HEK293 (cell line): Measurements from ENCODE around the gene GNPDA1.

Experiments
- CTCF ChIA-PET: fragments of 350-600 bp; formaldehyde crosslinking; extraction: SDS; loops from one replicate; lab custom pipeline; 2021; ENCODE audit warnings: antibody characterized with exemption; lab: Yijun Ruan, JAX
- POLR2A ChIA-PET: fragments of 300-600 bp; formaldehyde crosslinking; extraction: SDS; loops from one replicate; lab custom pipeline; 2020; ENCODE audit warnings: antibody characterized with exemption, inconsistent platforms; lab: Yijun Ruan, JAX
- H3K27ac ChIP-seq: fragments of 200-500 bp; sonication (Bioruptor generic); 2 replicates; pipeline ENCODE4 v1.5.1; 2014; ENCODE audit warnings: low read depth, low read length, control low read depth, inconsistent platforms; ENCODE audit errors: extremely low read depth
- H3K36me3 ChIP-seq, 2 experiments: fragments of 200-500 bp in 1 of 2; sonication (Bioruptor generic) in 1 of 2; 1 replicate in 1 of 2; 2 replicates in 1 of 2; pipeline ENCODE4 v1.5.1; 2014 to 2017; ENCODE audit warnings: inconsistent platforms in 2 of 2, low read length in 2 of 2; ENCODE audit not compliant: control insufficient read depth in 2 of 2, insufficient read depth in 1 of 2
- H3K4me1 ChIP-seq: fragments of 200-500 bp; sonication (Bioruptor generic); 2 replicates; pipeline ENCODE4 v1.5.1; 2014; ENCODE audit warnings: mild to moderate bottlenecking, low read length, inconsistent platforms; ENCODE audit not compliant: control insufficient read depth, insufficient read depth
- H3K4me3 ChIP-seq: 2 replicates; pipeline ENCODE4 v1.5.1; 2011; ENCODE audit warnings: low read depth, mild to moderate bottlenecking, control low read depth, low read length, moderate library complexity
- H3K9me3 ChIP-seq: fragments of 200-500 bp; sonication (Bioruptor generic); 2 replicates; pipeline ENCODE4 v1.5.1; 2014; ENCODE audit warnings: low read depth, low read length, inconsistent platforms; ENCODE audit not compliant: control insufficient read depth, insufficient read depth
- CTCF ChIP-seq: fragments of 450-650 bp; formaldehyde crosslinking; IDR thresholded peaks from 2 replicates; pipeline ENCODE4 v1.5.1; 2016; ENCODE audit warnings: missing biosample characterization, missing genetic modification characterization
- HIC1 ChIP-seq: fragments of 450-650 bp; formaldehyde crosslinking; IDR thresholded peaks from 2 replicates; pipeline ENCODE4 v1.5.1; 2016; ENCODE audit warnings: missing biosample characterization, missing genetic modification characterization
- PRDM4 ChIP-seq: fragments of 450-650 bp; formaldehyde crosslinking; IDR thresholded peaks from 2 replicates; pipeline ENCODE4 v1.5.1; 2017; ENCODE audit warnings: missing biosample characterization, missing genetic modification characterization
- PRDM6 ChIP-seq: fragments of 450-650 bp; formaldehyde crosslinking; IDR thresholded peaks from 2 replicates; pipeline ENCODE4 v1.5.1; 2017; ENCODE audit warnings: missing biosample characterization, missing genetic modification characterization
- ZBTB1 ChIP-seq: fragments of 450-650 bp; formaldehyde crosslinking; IDR thresholded peaks from 2 replicates; pipeline ENCODE4 v1.5.1; 2016; ENCODE audit warnings: missing biosample characterization, missing genetic modification characterization
- ZEB2 ChIP-seq: fragments of 450-650 bp; formaldehyde crosslinking; IDR thresholded peaks from 2 replicates; pipeline ENCODE4 v1.5.1; 2016; ENCODE audit warnings: missing biosample characterization, missing genetic modification characterization
- ZNF155 ChIP-seq: fragments of 450-650 bp; formaldehyde crosslinking; IDR thresholded peaks from 2 replicates; pipeline ENCODE4 v1.5.1; 2016; ENCODE audit warnings: missing biosample characterization, missing genetic modification characterization
- ZNF211 ChIP-seq: fragments of 450-650 bp; formaldehyde crosslinking; IDR thresholded peaks from 2 replicates; pipeline ENCODE4 v1.5.1; 2016; ENCODE audit warnings: low read depth, missing biosample characterization, missing genetic modification characterization
- ZNF354C ChIP-seq: fragments of 450-650 bp; formaldehyde crosslinking; IDR thresholded peaks from 2 replicates; pipeline ENCODE4 v1.5.1; 2016; ENCODE audit warnings: missing biosample characterization, missing genetic modification characterization, low read depth, borderline replicate concordance
- ZNF366 ChIP-seq: fragments of 450-650 bp; formaldehyde crosslinking; conservative IDR thresholded peaks from 2 replicates; pipeline ENCODE4 v1.5.1; 2016; ENCODE audit warnings: missing biosample characterization, missing genetic modification characterization
- ZNF654 ChIP-seq: fragments of 450-650 bp; formaldehyde crosslinking; IDR thresholded peaks from 2 replicates; pipeline ENCODE4 v1.5.1; 2016; ENCODE audit warnings: low read depth, missing biosample characterization, missing genetic modification characterization
- ZNF670 ChIP-seq: fragments of 450-650 bp; formaldehyde crosslinking; IDR thresholded peaks from 2 replicates; pipeline ENCODE4 v1.5.1; 2016; ENCODE audit warnings: missing biosample characterization, missing genetic modification characterization, low read depth
- TF ChIP-seq, protein P1 (sequence below): fragments of 450-650 bp; formaldehyde crosslinking; IDR thresholded peaks from 2 replicates; pipeline ENCODE4 v1.5.1; 2016; ENCODE audit warnings: missing biosample characterization, missing genetic modification characterization
- TF ChIP-seq, protein P2 (sequence below): fragments of 450-650 bp; formaldehyde crosslinking; IDR thresholded peaks from 2 replicates; pipeline ENCODE4 v1.5.1; 2016; ENCODE audit warnings: missing biosample characterization, missing genetic modification characterization
- TF ChIP-seq, protein P3 (sequence below): fragments of 450-650 bp; formaldehyde crosslinking; IDR thresholded peaks from 2 replicates; pipeline ENCODE4; 2016; ENCODE audit warnings: missing biosample characterization, missing genetic modification characterization
- TF ChIP-seq, protein P4 (sequence below): fragments of 450-650 bp; formaldehyde crosslinking; IDR thresholded peaks from 2 replicates; pipeline ENCODE4 v1.5.1; 2016; ENCODE audit warnings: missing biosample characterization, missing genetic modification characterization

Gene GNPDA1

DNA sequence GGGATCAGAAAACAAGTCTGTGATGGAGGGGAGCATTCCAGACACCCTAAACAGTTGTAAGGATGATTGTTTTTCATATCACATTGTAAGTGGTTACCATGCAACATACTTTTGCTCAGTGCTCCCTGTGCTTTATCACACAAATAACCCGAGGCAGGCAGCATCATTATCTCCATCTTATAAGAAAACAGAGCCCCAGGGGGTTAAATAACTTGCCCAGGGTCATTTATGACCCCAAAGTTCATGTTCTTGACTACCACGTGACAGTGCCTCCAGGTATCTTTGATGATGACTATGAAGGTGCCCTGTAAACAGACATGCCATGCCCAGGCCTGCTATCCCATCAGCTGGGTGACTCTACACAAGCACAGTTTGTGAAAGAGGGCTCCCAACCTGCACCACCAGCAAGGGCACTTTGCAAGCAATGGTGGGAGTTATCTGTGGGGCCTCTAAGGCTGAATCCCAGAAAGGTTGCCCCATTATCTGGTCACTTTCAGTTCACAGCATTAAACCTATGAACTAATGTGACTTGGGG is 9.5 kb downstream of the GNPDA1 start (continued):
- no peak for TF ChIP-seq ZNF354C (tag by site-specific recombination)
- TF ChIP-seq, all 188 proteins: peak for 0

DNA sequence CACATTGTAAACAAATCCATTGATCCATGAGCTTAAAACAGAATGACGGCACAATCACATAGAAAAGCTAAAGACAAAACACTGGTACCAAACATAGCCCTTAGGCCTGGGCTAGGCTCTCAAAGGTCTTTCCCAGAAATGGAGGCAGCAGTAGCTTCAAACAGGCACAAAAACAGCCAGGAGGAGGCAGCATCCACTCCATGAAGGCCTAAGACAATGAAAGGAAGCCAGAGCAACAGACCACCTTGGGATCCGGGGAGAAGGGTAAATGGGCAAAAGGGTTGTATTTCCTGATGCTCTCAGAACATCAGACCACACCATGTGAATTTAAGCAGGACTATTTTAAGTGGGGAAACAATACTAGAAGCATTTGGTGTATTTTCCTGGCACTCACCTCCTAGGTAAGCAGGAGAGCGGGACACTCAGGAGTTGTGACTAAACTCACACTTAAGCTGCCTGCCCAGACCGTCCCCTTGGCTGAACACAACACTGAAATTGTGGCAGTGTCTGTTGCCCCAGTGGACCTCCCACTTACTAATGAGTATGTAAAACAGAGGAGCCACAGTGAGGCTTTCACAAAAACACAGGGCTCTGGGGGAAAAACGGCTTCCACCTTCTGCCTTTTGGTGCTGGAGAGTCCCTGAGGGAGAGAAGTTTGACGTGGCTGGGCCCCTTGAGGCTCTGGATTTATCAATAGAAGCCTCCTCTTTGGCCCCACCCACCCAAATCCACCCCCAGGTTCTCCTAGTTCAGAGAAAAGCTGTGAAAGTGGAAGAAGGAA is 11.9 kb downstream of the GNPDA1 start:
- peaks cover 0 to 74% of the 10 kb centered on the region in 2 experiments for H3K36me3 ChIP-seq
- H3K27ac ChIP-seq = no peak overlapping the region
- ChIA-PET POLR2A (no interaction called here), CTCF (interaction anchor here (0.5 to 6.1 kb wide), 9 partner anchors 13 to 541 kb away, joined by 3 to 43 read pairs (median 4); partner anchors contain the start of gene GNPDA1)
- no peak overlapping the region for H3K4me3 ChIP-seq
- H3K4me1 ChIP-seq = no peaks in the 10 kb centered on the region
- no peaks in the 10 kb centered on the region for H3K9me3 ChIP-seq
- TF ChIP-seq CTCF (tag by site-specific recombination) = 0 out of 2 replicates have a peak, but pooled peaks have one; percentile 20
- TF ChIP-seq, protein P1, sequence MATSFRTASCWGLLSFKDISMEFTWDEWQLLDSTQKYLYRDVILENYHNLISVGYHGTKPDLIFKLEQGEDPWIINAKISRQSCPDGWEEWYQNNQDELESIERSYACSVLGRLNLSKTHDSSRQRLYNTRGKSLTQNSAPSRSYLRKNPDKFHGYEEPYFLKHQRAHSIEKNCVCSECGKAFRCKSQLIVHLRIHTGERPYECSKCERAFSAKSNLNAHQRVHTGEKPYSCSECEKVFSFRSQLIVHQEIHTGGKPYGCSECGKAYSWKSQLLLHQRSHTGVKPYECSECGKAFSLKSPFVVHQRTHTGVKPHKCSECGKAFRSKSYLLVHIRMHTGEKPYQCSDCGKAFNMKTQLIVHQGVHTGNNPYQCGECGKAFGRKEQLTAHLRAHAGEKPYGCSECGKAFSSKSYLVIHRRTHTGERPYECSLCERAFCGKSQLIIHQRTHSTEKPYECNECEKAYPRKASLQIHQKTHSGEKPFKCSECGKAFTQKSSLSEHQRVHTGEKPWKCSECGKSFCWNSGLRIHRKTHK = no peak
- TF ChIP-seq, protein P2, sequence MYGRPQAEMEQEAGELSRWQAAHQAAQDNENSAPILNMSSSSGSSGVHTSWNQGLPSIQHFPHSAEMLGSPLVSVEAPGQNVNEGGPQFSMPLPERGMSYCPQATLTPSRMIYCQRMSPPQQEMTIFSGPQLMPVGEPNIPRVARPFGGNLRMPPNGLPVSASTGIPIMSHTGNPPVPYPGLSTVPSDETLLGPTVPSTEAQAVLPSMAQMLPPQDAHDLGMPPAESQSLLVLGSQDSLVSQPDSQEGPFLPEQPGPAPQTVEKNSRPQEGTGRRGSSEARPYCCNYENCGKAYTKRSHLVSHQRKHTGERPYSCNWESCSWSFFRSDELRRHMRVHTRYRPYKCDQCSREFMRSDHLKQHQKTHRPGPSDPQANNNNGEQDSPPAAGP (tag by site-specific recombination) = no peak
- peak; percentile 24 for TF ChIP-seq ZNF654 (tag by site-specific recombination)

DNA sequence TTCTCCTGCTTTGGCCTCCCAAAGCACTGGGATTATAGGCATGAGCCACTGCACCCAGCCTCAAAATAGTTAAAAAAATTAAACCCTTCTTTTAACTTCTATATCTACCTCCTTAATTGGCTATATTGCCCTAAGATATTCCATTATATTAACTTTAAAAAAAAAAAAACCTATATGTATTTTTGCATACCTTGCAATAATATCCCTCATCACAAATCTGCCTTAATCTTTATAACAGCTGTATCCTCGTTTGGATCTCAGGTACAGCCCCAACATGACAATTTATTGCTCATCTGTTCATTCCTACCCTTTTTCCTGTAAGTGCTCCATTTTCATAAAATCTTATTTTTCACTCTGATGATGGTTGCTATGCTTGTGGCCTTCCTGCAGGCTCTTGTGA is 12.7 kb downstream of the GNPDA1 start:
- no peaks in the 10 kb centered on the region for H3K4me1 ChIP-seq
- no peak overlapping the region for H3K4me3 ChIP-seq
- ChIA-PET POLR2A (no interaction called here), CTCF (interaction anchor here (0.5 to 6.1 kb wide), 5 partner anchors 14 to 542 kb away, joined by 3 to 43 read pairs (median 5); partner anchors contain the start of gene GNPDA1)
- no peaks in the 10 kb centered on the region for H3K9me3 ChIP-seq
- H3K27ac ChIP-seq = no peak overlapping the region
- peaks cover 0 to 71% of the 10 kb centered on the region in 2 experiments for H3K36me3 ChIP-seq
- TF ChIP-seq ZBTB1 (tag by site-specific recombination) (no peak), ZEB2 (tag by site-specific recombination) (no peak), PRDM4 (no peak), ZNF670 (tag by site-specific recombination) (no peak), PRDM6 (tag by site-specific recombination) (no peak), ZNF366 (tag by site-specific recombination) (no peak), HIC1 (no peak), ZNF211 (tag by site-specific recombination) (no peak), ZNF155 (tag by site-specific recombination) (no peak)
- TF ChIP-seq, protein P3, sequence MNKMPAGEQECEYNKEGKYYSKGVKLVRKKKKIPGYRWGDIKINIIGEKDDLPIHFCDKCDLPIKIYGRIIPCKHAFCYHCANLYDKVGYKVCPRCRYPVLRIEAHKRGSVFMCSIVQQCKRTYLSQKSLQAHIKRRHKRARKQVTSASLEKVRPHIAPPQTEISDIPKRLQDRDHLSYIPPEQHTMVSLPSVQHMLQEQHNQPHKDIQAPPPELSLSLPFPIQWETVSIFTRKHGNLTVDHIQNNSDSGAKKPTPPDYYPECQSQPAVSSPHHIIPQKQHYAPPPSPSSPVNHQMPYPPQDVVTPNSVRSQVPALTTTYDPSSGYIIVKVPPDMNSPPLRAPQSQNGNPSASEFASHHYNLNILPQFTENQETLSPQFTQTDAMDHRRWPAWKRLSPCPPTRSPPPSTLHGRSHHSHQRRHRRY (tag by site-specific recombination) = no peak
- TF ChIP-seq, protein P4, sequence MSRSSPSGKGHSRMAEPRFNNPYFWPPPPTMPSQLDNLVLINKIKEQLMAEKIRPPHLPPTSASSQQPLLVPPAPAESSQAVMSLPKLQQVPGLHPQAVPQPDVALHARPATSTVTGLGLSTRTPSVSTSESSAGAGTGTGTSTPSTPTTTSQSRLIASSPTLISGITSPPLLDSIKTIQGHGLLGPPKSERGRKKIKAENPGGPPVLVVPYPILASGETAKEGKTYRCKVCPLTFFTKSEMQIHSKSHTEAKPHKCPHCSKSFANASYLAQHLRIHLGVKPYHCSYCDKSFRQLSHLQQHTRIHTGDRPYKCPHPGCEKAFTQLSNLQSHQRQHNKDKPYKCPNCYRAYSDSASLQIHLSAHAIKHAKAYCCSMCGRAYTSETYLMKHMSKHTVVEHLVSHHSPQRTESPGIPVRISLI (tag by site-specific recombination) = no peak
